AG04450 (cell line): ENCODE results near the gene EFEMP2. TPM values are rescaled to one million over a fixed set of nuclear protein-coding genes. Genes with fewer than 3 reads are reported as not detected.
A peak's percentile ranks its signal among the peaks of the same experiment; 100 is the strongest.
"Not testable (repeated sequence)": the region's sequence is repeated elsewhere in the genome, so short reads cannot be mapped to it uniquely, and the experiment has no call there.

Experiments
- CTCF ChIA-PET: fragments of 300-600, 350-600 bp; formaldehyde crosslinking; extraction: SDS; loops from one replicate; lab custom pipeline; 2022; ENCODE audit warnings: antibody characterized with exemption, inconsistent platforms; lab: Charles Lee
- POLR2A ChIA-PET: fragments of 350-600 bp; formaldehyde crosslinking; extraction: SDS; loops from one replicate; lab custom pipeline; 2021; ENCODE audit warnings: antibody characterized with exemption, inconsistent platforms; lab: Yijun Ruan, JAX
- DNase-seq: peaks from one replicate; pipeline ENCODE4 v3.0.0-alpha.2; 2011; ENCODE audit warnings: low read depth, low spot score
- H3K27ac ChIP-seq: one replicate; pipeline ENCODE4 v1.5.1; 2012; ENCODE audit warnings: low read depth, low read length, control low read depth
- H3K27me3 ChIP-seq: one replicate; pipeline ENCODE4 v1.6.0; 2012; ENCODE audit warnings: low read length; ENCODE audit not compliant: control insufficient read depth, insufficient read depth
- H3K4me3 ChIP-seq: 2 replicates; pipeline ENCODE4 v1.5.1; 2011; ENCODE audit warnings: mild to moderate bottlenecking, low read depth, low read length, control low read depth
- H3K9me3 ChIP-seq: 2 replicates; pipeline ENCODE4 v1.5.1; 2012; ENCODE audit warnings: low read length; ENCODE audit not compliant: control insufficient read depth, insufficient read depth
- CTCF ChIP-seq: IDR thresholded peaks from 2 replicates; pipeline ENCODE4 v1.5.1; 2011; ENCODE audit warnings: low read depth, low read length, control low read depth, inconsistent platforms
- polyA plus RNA-seq: library from polyadenylated mRNA; depleted of rRNA; stranded (reverse); fragments of >200 nt; gene quantifications from 2 replicates; pipeline ENCODE4 v1.2.3, GENCODE V29; 2011

EFEMP2 gene
- polyA plus RNA-seq, 1 experiment, result 190 TPM

GRCh38 chr11:65895482-65895981 lies 22.9 kb upstream of the EFEMP2 start:
- Histone ChIP-seq H3K4me3 (no peak overlapping the region), H3K9me3 (no peaks in the 10 kb centered on the region; the same call in 1 of the 2 replicates), H3K27ac (peak overlapping the region; percentile 68), H3K27me3 (no peaks in the 10 kb centered on the region)
- no peak for TF ChIP-seq CTCF
- ChIA-PET CTCF (interaction anchor here (0.7 to 5.1 kb wide), 2 partner anchors 10 to 127 kb away, joined by 7 to 33 read pairs; no protein-coding TSS in a partner anchor), POLR2A (interaction anchor here (1.6 kb wide), 1 partner anchor 20 kb away, joined by 6 read pairs; no protein-coding TSS in a partner anchor)
- DNase-seq, result no peak

- no peak for DNase-seq
- ChIA-PET POLR2A (interaction anchor here (0.8 to 7.3 kb wide), 2 partner anchors 13 to 22 kb away, joined by 4 to 124 read pairs; no protein-coding TSS in a partner anchor), CTCF (interaction anchor here (0.9 kb wide), 1 partner anchor 35 kb away, joined by 3 read pairs; no protein-coding TSS in a partner anchor)
- Histone ChIP-seq H3K9me3 (no peaks in the 10 kb centered on the region), H3K27me3 (no peaks in the 10 kb centered on the region), H3K27ac (peak overlapping the region; percentile 68), H3K4me3 (peak overlapping the region; percentile 22; the same call in 1 of the 2 replicates)
- TF ChIP-seq CTCF, result no peak
These were observed 21.5 kb upstream of the EFEMP2 start for GRCh38 chr11:65894034-65894591.

- CTCF ChIA-PET, result interaction anchor here (1.0 kb wide), 1 partner anchor 33 kb away, joined by 5 read pairs; the partner anchor contains the start of gene MUS81
- DNase-seq, result no peak
- POLR2A ChIA-PET, result interaction anchor here (1.1 to 7.3 kb wide), 3 partner anchors 8 to 24 kb away, joined by 3 to 153 read pairs (median 124); partner anchors contain the start of gene FOSL1
- Histone ChIP-seq H3K4me3 (peak overlapping the region; percentile 72), H3K9me3 (no peaks in the 10 kb centered on the region), H3K27me3 (no peaks in the 10 kb centered on the region), H3K27ac (peak overlapping the region; percentile 84)
- TF ChIP-seq CTCF, result no peak
These were observed 20.2 kb upstream of the EFEMP2 start for GRCh38 chr11:65892661-65893317.

- CTCF ChIA-PET, result interaction anchor here (1.0 kb wide), 1 partner anchor 32 kb away, joined by 5 read pairs; the partner anchor contains the start of gene MUS81
These were observed 19.5 kb upstream of the EFEMP2 start for GRCh38 chr11:65892137-65892540.

More at GRCh38 chr11:65892137-65892540, 19.5 kb upstream of the EFEMP2 start:
- not testable (repeated sequence) for H3K9me3 ChIP-seq, DNase-seq, H3K27me3 ChIP-seq
- POLR2A ChIA-PET, result interaction anchor here (1.1 to 7.3 kb wide), 3 partner anchors 8 to 24 kb away, joined by 3 to 153 read pairs (median 124); partner anchors contain the start of gene FOSL1
- Histone ChIP-seq H3K27ac (peak overlapping the region; percentile 84), H3K4me3 (peak overlapping the region; percentile 72)
